A673 (cell line): ENCODE results near the gene CMTM7.

Source experiments
- CTCF ChIP-seq: fragments of 300-800, 200-600 bp; sonication (generic); conservative IDR thresholded peaks from 2 replicates; pipeline ENCODE4 v1.5.1; 2017; ENCODE audit warnings: low read depth, mild to moderate bottlenecking, antibody characterized with exemption, low read length, moderate library complexity, mixed read lengths
- EZH2 ChIP-seq: fragments of 200-600 bp; sonication (generic); IDR thresholded peaks from 2 replicates; pipeline ENCODE4 v1.6.1; 2017; ENCODE audit warnings: borderline replicate concordance, low read depth, mild to moderate bottlenecking, mixed read lengths, antibody characterized with exemption, low read length; ENCODE audit not compliant: poor library complexity, severe bottlenecking

DNA sequence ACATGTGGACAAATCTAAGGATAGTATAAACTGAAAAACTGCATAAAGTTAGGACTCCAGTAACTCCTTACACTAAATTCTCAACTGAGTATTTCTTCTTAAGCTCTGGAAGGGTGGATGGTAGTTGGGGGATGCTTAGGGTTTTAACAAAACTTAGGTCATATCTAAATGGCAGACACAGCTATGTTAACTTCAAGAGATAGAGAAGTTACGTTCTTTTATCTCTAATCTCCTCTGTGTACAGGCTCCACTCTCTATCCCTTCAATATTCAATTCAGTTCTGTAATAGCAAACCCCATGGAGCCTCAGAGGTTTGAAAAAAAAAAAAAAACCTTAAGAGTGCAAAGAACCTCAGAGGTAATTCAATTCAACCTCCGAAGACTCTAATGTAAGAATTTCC lies 107.9 kb downstream of the CMTM7 start:
- TF ChIP-seq CTCF (no peak), EZH2 (no peak)
